GM21528 (cell line): Measurements from ENCODE around the gene CEACAM16.
"Not testable (repeated sequence)": the region's sequence is repeated elsewhere in the genome, so short reads cannot be mapped to it uniquely, and the experiment has no call there.

ENCODE experiments used
- ATAC-seq: cut with Tn5 transposase; IDR thresholded peaks from one replicate; pipeline ENCODE4 v1.9.1; 2021; ENCODE audit warnings: mild to moderate bottlenecking, moderate library complexity; ENCODE audit not compliant: unreplicated experiment, low FRiP score

CEACAM16 gene, protein sequence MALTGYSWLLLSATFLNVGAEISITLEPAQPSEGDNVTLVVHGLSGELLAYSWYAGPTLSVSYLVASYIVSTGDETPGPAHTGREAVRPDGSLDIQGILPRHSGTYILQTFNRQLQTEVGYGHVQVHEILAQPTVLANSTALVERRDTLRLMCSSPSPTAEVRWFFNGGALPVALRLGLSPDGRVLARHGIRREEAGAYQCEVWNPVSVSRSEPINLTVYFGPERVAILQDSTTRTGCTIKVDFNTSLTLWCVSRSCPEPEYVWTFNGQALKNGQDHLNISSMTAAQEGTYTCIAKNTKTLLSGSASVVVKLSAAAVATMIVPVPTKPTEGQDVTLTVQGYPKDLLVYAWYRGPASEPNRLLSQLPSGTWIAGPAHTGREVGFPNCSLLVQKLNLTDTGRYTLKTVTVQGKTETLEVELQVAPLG

DNA sequence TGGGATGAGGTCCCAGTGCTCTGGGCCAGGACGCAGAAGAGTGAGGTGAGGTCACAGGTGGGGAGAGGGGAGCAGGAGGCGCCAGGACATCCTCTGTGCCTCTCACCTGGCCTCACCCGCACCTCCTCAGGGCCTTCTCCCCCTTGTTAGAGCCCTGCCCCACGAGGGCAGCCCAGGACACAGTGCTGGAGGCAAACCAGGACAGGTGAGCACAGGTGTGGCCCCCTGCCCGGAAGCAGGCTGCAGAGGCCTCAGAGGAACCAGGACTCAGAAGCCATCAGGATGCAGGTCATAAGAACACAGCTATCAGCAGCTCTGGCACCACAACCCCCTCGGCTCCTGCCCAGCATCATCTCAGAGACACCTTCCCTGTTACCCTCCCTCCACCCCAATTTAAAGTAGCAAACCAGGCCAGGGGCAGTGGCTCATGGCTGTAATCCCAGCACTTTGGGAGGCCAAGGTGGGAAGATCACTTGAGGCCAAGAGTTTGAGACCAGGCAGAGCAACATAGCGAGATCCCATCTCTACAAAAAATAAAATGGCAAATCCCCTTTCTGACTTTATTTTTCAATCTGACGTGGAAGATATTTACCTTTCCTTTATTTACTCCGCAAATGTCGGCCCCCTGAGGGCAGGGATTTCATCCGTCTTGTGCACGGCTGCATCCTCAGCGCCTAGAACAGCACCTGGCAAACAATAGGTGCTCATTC is at the start of gene CEACAM16:
CEACAM16 (plus strand) TSS at position 660 of the 710 bp plus-strand sequence. CDS start 2,306 bp downstream, outside the sequence.
- no peak for ATAC-seq

DNA sequence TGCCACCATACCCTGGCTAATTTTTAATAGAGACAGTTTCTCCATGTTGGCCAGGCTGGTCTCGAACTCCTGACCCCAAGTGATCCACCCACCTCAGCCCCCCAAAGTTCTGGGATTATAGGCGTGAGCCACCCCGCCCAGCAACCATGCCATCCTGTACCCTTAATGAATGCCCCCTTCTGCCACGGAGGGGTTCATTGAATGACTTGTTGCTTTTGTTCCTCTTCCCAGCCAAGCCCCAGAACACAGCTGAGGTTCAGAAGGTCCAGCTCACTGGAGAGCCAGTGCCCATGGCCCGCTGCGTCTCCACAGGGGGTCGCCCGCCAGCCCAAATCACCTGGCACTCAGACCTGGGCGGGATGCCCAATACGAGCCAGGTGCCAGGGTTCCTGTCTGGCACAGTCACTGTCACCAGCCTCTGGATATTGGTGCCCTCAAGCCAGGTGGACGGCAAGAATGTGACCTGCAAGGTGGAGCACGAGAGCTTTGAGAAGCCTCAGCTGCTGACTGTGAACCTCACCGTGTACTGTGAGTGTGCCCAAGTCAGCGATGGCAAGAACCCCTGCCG is 49.3 kb upstream of the CEACAM16 start:
- ATAC-seq = no peak

DNA sequence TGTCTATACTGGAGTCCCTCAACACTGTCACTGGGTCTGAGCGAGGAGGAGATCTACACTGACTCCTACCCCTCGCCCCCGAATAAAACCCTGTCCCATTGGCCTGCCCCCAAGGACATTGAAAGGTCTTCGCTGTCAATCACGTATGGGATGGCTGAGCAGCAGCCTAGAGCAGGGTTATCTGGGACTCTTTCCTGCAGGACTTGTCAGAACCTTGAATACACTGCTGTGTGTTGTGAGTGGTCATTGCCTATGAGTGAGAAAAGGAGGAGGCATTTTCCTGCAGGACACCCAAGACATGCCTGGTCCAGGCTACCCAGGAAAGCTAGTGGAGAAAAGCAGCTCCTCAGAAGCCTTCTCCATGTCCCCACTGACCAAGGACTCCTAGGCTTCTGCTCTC is 45.6 kb upstream of the CEACAM16 start:
- no peak for ATAC-seq

DNA sequence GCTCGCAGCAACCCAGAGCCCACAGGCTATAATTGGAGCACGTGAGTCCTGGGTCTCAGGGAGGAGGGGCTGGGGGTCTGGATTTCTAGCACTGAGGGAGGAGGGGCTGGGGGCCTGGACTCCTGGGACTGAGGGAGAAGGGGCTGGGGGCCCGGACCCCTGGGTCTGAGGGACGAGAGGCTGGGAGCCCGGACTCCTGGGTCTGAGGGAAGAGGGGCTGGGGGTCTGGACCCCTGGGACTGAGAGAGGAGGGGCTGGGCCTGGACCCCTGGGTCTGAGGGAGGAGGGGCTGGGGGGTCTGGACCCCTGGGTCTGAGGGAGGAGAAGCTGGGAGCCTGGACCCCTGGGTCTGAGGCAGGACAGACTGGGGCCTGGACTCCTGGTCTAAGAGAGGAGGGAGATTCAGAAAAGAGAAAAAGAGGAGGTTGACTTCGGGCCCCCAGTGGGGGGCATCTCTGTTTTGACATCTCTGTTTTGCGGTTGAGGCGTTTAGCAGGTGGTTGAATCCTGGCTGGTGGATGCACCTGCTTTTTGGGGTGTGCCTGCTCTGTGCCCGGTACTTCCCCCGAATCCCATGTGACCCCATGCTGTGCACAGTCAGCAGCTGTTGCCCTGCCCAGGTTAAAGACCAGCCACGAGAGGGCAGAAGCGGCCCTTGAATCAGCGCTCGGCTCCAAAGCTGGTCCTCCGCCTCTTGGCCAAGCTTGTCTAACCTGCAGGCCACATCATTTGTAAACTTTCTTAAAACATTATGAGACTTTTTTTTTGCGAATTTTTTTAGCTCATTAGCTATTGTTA is 44.8 kb upstream of the CEACAM16 start:
- peak; percentile 72 for ATAC-seq

DNA sequence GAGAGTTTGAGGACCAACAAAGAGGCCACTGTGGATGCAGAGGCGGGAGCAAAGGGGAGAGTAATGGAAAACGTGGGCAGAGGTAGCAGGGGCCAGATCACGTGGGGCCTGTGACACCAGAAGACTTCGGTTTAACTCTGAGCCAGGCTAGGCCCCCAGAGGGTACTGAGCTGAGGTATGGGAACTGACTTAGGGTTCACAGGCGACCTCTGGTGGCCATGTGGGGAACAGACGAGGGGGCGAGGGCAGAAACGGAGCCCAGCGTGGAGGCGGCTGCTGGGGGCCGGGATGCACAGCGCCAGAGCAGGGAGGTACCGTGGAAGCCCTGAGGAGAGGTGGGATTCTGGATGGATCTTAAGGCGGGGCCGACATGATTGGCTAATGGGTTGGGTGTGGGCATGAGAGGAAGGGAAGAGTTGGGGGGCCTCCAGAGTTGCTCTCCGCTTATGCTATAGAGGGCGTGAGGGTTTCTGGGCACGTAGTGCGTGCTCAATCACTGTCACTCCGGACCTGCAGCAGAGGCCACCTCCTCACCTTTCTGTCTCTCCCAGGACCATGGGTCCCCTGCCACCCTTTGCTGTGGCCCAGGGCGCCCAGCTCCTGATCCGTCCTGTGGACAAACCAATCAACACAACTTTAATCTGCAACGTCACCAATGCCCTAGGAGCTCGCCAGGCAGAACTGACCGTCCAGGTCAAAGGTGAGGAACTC is 41.6 kb upstream of the CEACAM16 start:
- ATAC-seq = no peak

DNA sequence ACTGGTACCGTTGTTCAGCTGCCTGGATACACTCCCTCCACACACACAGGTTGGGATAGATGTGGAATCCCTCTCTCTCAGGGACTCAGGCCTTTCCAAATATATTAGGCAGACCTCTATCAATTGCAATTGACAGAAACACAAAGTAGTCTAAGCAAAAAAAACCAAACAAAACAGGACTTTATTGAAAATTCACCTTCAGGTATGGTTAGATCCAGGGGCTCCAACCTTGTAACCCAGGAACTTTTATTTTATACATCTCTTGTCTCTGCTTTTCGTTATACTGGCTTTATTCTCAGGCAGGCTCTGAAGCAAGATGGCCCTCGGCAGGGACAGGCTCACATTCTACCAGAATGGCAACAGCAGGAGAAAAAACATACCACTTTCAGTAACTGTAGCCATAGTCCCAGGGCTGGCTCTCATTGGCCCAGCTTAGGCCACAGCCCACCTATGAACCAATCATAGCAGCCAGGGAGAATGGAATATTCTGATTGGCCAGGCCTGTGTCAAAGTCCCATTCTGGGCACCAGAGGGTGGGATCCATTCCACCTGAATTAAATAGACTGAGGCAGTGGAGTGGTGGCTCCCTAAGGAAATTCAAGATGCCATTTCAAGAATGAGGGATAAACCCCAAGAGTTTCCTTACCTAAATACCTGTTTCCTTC is 40.8 kb upstream of the CEACAM16 start:
- no peak for ATAC-seq

DNA sequence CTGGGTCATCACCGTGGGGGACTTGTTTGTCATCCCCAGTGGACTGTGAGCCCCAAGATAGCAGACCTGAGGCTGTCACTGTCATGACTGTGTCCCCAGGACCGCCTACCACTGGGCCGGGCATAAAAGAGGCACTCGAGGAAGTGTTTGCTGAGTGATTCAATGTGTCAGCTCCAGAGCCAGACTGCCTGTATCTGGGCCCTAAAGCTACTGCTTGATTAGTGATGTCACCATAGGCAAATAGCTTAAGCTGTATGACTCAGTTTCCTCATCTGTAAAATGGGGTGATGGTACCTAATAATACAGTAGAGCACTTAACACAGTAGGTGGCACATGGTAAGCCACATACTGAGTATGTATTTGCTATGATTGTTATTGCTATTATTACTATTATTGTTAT is 38.9 kb upstream of the CEACAM16 start:
- no peak for ATAC-seq

DNA sequence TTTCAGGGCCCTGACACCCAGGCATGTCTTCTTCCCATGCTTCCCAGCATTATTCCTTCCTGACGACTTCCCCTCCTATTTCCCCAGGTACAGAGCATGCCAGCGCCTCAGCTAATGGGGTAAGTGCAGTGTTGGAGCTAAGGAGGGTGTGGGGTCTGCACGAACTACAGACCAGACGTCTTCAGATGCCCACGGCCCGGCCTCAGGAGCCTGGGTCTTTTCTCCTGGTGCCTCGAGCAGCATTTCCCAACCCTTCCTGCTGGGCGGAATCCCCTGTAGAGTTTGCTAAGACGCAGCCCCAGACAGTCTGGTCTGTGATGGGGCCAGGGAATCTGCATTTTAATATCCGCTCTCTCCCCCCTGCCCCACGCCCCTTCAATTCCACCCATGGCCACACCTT is 37.7 kb upstream of the CEACAM16 start:
- ATAC-seq = no peak

DNA sequence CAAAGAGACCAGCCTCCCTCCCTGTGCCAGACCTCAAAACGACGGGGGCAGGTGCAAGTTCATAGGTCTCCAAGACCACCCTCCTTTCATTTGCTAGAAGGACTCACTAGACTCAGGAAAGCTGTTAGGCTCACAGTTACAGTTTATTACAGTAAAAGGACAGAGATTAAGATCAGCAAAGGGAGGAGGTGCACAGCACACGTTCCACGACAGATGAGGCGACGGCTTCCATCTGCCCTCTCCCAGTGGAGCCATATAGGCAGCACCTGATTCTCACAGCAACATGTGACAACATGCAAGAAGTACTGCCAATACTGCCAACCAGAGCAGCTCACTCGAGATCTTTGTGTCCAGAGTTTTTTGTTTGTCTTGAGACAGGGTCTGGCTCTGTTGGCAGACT is 37.0 kb upstream of the CEACAM16 start:
- ATAC-seq = no peak

DNA sequence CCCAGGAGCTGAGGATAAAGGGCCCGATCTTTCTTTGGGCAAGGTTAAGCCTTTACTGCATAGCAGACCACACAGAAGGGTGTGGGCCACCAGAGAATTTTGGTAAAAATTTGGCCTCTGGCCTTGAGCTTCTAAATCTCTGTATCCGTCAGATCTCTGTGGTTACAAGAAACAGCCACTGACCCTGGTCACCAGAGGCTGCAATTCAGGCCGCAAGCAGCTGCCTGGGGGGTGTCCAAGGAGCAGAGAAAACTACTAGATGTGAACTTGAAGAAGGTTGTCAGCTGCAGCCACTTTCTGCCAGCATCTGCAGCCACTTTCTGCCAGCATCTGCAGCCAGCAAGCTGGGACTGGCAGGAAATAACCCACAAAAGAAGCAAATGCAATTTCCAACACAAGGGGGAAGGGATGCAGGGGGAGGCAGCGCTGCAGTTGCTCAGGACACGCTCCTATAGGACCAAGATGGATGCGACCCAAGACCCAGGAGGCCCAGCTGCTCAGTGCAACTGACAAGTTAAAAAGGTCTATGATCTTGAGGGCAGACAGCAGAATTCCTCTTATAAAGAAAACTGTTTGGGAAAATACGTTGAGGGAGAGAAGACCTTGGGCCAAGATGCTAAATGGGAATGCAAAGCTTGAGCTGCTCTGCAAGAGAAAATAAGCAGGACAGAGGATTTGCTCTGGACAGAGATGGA is 36.1 kb upstream of the CEACAM16 start:
- ATAC-seq = no peak

DNA sequence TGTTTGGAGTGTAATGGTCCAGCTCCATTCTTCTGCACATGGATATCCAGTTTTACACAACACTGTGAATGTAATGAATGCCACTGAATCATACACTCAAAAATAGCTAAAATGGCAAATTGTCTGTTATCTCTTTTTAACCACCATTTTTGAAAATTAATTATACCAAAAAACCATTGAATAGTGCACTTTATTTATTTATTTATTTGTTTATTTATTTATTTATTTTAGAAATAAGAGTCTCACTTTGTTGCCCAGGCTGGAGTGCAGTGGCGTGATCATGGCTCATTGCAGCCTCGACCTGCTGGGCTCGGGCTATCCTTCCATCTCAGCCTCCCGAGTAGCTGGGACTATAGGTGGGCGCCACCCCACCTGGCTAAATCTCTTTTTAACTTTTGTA is 35.0 kb upstream of the CEACAM16 start:
- ATAC-seq = no peak

DNA sequence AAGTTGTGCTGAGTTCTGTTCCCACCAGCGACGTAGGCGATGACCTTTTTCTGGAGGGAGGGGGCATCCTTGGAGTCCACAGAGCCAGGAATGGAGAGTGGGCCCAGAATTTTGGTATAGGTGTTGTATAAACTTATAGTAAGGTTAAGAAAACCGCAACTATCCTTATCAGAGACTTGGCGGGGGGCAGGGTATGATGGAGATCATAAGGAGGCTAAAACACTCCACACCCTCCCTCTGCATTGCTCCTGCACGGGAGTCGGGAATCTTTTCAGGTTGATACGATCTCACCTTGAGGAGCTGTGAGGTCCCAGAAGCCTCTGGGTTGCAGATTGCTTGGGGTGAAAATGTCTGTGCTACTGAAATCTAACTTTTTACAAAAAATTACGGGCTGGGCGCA is 34.0 kb upstream of the CEACAM16 start:
- ATAC-seq = no peak

DNA sequence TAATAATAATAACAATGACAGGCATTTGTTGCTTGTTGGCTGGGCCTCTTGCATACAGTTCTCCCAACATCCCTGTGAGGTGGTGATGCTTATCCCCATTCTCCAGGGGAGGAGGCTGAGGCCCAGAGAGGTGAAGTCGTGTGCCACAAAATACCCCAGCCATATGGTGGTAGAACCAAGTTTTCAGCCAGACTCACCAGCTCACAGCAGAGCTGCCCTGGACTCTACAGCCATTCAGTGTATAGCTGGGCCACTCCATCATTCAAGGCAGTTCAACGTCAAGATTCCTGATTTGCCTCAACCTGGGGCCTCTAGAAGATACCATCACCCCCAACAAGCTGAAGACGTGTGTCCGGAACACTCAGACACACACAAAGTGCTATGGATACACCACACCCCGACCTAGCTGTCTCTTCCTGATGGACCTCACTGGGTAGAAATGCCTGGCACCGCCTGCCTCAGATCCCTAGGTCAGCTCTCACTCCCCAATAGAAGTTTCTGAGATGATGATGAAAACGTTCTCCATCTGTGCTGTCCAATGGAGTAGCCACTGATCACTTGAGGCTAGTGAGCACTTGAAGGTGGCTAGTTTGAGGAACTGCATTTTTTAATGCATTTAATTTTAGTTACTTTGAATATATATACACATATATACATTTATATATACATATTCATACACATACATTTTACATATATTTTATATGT is 31.9 kb upstream of the CEACAM16 start:
- ATAC-seq = no peak

DNA sequence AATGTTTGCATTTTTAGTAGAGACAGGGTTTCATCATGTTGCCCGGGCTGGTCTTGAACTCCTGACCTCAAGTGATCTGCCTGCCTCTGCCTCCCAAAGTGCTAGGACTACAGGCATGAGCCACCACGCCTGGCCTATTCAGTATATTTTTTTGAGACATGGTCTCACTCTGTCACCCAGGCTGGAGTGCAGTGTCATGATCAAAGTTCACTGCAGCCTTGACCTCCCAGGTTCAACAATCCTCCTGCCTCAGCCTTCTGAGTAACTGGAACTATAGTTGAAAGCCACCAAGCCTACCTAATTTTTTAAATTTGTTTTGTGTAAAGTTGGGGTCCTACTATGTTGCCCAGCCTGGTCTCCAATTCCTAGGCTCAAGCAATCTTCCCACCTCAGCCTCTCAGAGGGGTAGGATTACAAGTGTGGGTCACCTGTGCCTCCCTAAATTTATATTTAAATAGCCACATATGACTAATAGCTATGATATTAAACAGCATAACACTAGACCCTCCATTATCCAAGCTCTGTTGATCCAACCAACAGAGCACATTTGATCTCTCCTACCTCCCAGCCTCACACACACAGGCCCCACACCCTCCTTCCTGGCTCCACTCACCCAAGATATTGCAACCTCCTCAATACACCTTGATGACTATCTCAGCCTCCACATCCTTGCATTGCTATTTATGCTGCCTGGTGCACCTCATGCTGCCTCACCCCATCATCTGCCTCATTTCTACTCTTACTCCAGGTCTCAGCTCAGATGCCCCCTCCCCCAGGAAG is 29.8 kb upstream of the CEACAM16 start:
- no peak for ATAC-seq

DNA sequence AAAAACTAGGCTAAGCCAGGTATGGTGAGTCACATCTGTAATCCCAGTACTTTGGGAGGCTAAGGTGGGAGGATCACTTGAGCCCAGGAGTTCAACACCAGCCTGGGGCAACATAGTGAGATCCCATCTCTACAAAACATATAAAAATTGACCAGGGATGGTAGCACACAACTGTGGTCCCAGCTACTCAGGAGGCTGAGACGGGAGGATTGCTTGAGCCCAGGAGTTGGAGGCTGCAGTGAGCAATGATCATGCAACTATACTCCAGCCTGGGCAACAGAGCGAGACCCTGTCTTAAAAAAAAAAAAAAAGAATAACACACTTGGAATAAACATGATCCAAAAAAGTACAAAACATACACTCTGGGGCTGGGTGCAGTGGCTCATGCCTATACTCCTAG is 28.9 kb upstream of the CEACAM16 start:
- ATAC-seq = not testable (repeated sequence)

DNA sequence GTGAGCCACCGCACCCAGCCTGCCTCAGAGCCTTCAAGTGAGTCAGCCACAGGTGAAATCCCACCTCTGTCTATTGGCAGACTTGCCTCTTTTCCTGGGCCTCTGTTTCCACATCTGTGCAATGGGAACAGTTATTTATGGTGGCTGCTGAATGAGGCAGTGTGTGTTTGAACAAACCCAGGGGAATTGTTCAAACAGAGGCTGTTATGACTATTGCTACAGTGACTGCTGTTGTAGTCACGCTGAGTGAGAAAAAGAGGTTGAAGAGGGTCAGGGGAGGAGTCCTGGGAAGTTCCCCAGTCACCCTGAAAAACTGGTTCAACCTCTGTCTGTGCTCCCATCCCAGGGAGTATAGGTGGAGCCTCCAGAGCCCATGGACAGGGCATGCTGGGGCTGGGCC is 27.6 kb upstream of the CEACAM16 start, which contains the start of gene CEACAM19:
CEACAM19 (plus strand) TSS at position 83 of the 400 bp plus-strand sequence. CDS start 450 bp downstream, outside the sequence.
- no peak for ATAC-seq

DNA sequence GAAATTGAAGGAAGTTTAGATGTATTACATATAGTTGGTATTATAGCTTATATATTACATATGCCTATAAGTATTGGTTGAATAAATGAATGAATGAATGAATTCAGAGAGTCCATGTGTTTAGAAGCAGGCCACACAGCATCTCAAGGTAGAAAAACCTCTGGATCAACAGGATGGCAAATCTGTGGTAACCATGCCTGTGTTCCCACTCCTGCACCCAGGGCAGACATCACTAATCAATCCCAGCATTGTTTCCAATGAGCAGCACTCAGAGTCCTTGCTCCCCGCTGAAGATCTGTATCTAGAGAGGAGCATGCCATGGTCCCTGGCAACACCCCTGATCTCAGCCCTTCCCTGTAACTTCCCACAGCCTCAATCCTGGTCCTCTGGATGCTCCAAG is 26.7 kb upstream of the CEACAM16 start:
- no peak for ATAC-seq

DNA sequence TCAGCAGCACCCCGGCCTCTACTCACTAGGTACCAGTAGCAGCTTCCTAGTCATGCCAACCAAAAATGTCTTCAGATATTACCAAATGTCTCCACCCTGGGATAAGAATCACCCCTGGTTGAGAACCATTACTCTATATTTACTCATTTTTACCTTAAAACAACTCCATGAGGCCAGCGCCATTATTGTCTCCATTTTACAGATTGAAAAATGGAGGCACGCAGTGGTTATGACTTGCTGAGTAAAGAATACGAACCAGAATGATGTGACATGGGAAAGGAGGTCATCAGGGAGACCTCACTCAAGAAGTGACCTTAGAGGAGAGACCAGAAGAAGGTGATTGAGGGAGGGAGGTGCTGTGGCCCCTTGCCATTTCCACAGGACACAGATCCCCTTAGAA is 25.4 kb upstream of the CEACAM16 start:
- ATAC-seq = no peak
